ENCODE measurements around the gene EPB41L4A.

DNA sequence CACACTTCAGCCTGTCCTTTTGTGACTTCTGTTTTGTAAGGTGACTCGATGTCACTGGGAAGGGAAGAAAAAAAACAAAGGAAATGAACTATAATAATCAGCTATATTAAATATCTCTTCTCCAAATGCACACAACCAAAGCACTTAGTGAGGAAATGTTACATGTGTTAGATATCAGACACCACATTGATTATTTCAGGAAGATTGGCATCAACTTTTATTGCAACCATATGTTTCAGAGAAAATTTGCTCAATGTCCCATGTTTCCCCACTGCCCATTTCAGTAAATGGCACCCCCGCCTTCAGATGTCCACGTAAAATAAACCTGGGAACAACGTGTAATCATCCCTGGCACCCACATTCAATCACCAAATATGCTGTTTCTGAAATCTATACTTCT lies 151.8 kb downstream of the EPB41L4A start:
- TF ChIP-seq CTCF (conservative IDR thresholded peaks at IDR 0.05; ENCODE audit: low read length), result no peak
- no peak for TF ChIP-seq EZH2phosphoT487 (IDR thresholded peaks at IDR 0.05; ENCODE audit: borderline replicate concordance)
